GM19372 (cell line): Measurements from ENCODE around the gene ZBTB38.

Experiments used
- ATAC-seq: cut with Tn5 transposase; IDR thresholded peaks from one replicate; pipeline ENCODE4 v1.9.1; 2021; ENCODE audit warnings: mild to moderate bottlenecking, low read depth, moderate library complexity; ENCODE audit not compliant: unreplicated experiment

Gene ZBTB38

GRCh38 chr3:141337991-141338390 is 30.3 kb upstream of the ZBTB38 start:
- ATAC-seq, result no peak

- ATAC-seq, result no peak
Measured at GRCh38 chr3:141338881-141339280, 29.4 kb upstream of the ZBTB38 start.

GRCh38 chr3:141341536-141341935 is 26.8 kb upstream of the ZBTB38 start:
- ATAC-seq, result no peak

GRCh38 chr3:141342386-141342785 is 25.9 kb upstream of the ZBTB38 start:
- ATAC-seq, result no peak

- ATAC-seq, result no peak
Measured at GRCh38 chr3:141343077-141343476, 25.2 kb upstream of the ZBTB38 start.

- no peak for ATAC-seq
Measured at GRCh38 chr3:141343865-141344271, 24.4 kb upstream of the ZBTB38 start.

- ATAC-seq, result no peak
Measured at GRCh38 chr3:141345528-141345927, 22.8 kb upstream of the ZBTB38 start.

GRCh38 chr3:141346007-141346406 is 22.3 kb upstream of the ZBTB38 start:
- ATAC-seq, result no peak

- no peak for ATAC-seq
Measured at GRCh38 chr3:141346418-141346817, 21.9 kb upstream of the ZBTB38 start.

GRCh38 chr3:141346839-141347238 is 21.5 kb upstream of the ZBTB38 start:
- no peak for ATAC-seq

- no peak for ATAC-seq
Measured at GRCh38 chr3:141348837-141349236, 19.5 kb upstream of the ZBTB38 start.

- no peak for ATAC-seq
Measured at GRCh38 chr3:141349711-141350110, 18.6 kb upstream of the ZBTB38 start.

GRCh38 chr3:141350666-141351065 is 17.6 kb upstream of the ZBTB38 start:
- no peak for ATAC-seq

GRCh38 chr3:141352262-141352984 is 15.9 kb upstream of the ZBTB38 start:
- no peak for ATAC-seq

GRCh38 chr3:141353652-141354495 is 14.4 kb upstream of the ZBTB38 start:
- no peak for ATAC-seq

GRCh38 chr3:141354517-141354916 is 13.8 kb upstream of the ZBTB38 start:
- ATAC-seq, result no peak

GRCh38 chr3:141355242-141355641 is 13.1 kb upstream of the ZBTB38 start:
- ATAC-seq, result no peak

- no peak for ATAC-seq
Measured at GRCh38 chr3:141356046-141356445, 12.3 kb upstream of the ZBTB38 start.

GRCh38 chr3:141360888-141361598 is 7.3 kb upstream of the ZBTB38 start:
- peak; percentile 60 for ATAC-seq

GRCh38 chr3:141362736-141363135 is 5.6 kb upstream of the ZBTB38 start:
- ATAC-seq, result no peak

GRCh38 chr3:141365201-141365600 is 3.1 kb upstream of the ZBTB38 start:
- ATAC-seq, result no peak
